Trophoblast cell (in vitro differentiated cells and primary cell): ENCODE results near the gene FREM1.
A peak's percentile ranks its signal among the peaks of the same experiment; 100 is the strongest.

Experiments
- DNase-seq, 2 donors: peaks; one replicate each; pipeline ENCODE4 v3.0.0-alpha.2; 2016
- H2AFZ ChIP-seq: 2 replicates; pipeline ENCODE4 v1.6.1; 2013; ENCODE audit warnings: low read length, moderate library complexity, mild to moderate bottlenecking; ENCODE audit not compliant: insufficient read depth, poor library complexity
- H2AK5ac ChIP-seq: 2 replicates; pipeline ENCODE4 v1.6.1; 2013; ENCODE audit warnings: mild to moderate bottlenecking, low read length
- H2BK120ac ChIP-seq: 2 replicates; pipeline ENCODE4 v1.6.1; 2013; ENCODE audit warnings: low read length, mild to moderate bottlenecking, moderate library complexity; ENCODE audit not compliant: insufficient read depth, poor library complexity
- H2BK12ac ChIP-seq: 2 replicates; pipeline ENCODE4 v1.6.1; 2013; ENCODE audit warnings: mild to moderate bottlenecking, low read length, moderate library complexity
- H2BK5ac ChIP-seq: 2 replicates; pipeline ENCODE4 v1.6.1; 2013; ENCODE audit warnings: low read length, low read depth, moderate library complexity, mild to moderate bottlenecking; ENCODE audit not compliant: poor library complexity
- H3K14ac ChIP-seq: 2 replicates; pipeline ENCODE4 v1.6.1; 2013; ENCODE audit warnings: mild to moderate bottlenecking, low read length
- H3K18ac ChIP-seq: 2 replicates; pipeline ENCODE4 v1.6.1; 2013; ENCODE audit warnings: mild to moderate bottlenecking, low read length
- H3K23ac ChIP-seq: 2 replicates; pipeline ENCODE4 v1.6.1; 2013; ENCODE audit warnings: low read length
- H3K27ac ChIP-seq: 2 replicates; pipeline ENCODE4 v1.5.1; 2013; ENCODE audit warnings: low read depth, mild to moderate bottlenecking, inconsistent platforms, low read length, moderate library complexity
- H3K27me3 ChIP-seq: 2 replicates; pipeline ENCODE4 v1.6.1; 2013; ENCODE audit warnings: inconsistent platforms, mild to moderate bottlenecking, low read length, moderate library complexity; ENCODE audit not compliant: insufficient read depth
- H3K36me3 ChIP-seq, 2 experiments: 1 replicate in 1 of 2; 2 replicates in 1 of 2; pipeline ENCODE4 v1.6.1; 2013; ENCODE audit warnings: low read length in 2 of 2, mild to moderate bottlenecking in 2 of 2, moderate library complexity in 1 of 2; ENCODE audit not compliant: insufficient read depth in 2 of 2, control insufficient read depth in 1 of 2
- H3K4ac ChIP-seq: 2 replicates; pipeline ENCODE4 v1.6.1; 2013; ENCODE audit warnings: low read depth, mild to moderate bottlenecking, low read length, moderate library complexity
- H3K4me1 ChIP-seq, 2 experiments: 1 replicate in 1 of 2; 2 replicates in 1 of 2; pipeline ENCODE4 v1.6.1; 2013; ENCODE audit warnings: low read length in 2 of 2, mild to moderate bottlenecking in 2 of 2, moderate library complexity in 1 of 2; ENCODE audit not compliant: insufficient read depth in 2 of 2, control insufficient read depth in 1 of 2
- H3K4me2 ChIP-seq: 2 replicates; pipeline ENCODE4 v1.6.1; 2013; ENCODE audit warnings: inconsistent platforms, mild to moderate bottlenecking, low read length, moderate library complexity
- H3K4me3 ChIP-seq: 2 replicates; pipeline ENCODE4 v1.5.1; 2013; ENCODE audit warnings: mild to moderate bottlenecking, low read depth, low read length, inconsistent platforms
- H3K79me1 ChIP-seq: one replicate; pipeline ENCODE4 v1.6.1; 2013; ENCODE audit warnings: low read length
- H3K79me2 ChIP-seq: 2 replicates; pipeline ENCODE4 v1.6.1; 2013; ENCODE audit warnings: low read length, mild to moderate bottlenecking; ENCODE audit not compliant: control insufficient read depth, insufficient read depth, poor library complexity
- H3K9ac ChIP-seq: 2 replicates; pipeline ENCODE4 v1.6.1; 2013; ENCODE audit warnings: mild to moderate bottlenecking, low read length
- H3K9me3 ChIP-seq: 2 replicates; pipeline ENCODE4 v1.6.1; 2013; ENCODE audit warnings: low read depth, mild to moderate bottlenecking, control low read depth, inconsistent platforms, low read length; ENCODE audit not compliant: insufficient read depth
- H4K12ac ChIP-seq: 2 replicates; pipeline ENCODE4 v1.6.1; 2013; ENCODE audit warnings: low read depth, mild to moderate bottlenecking, low read length, moderate library complexity
- H4K8ac ChIP-seq: 2 replicates; pipeline ENCODE4 v1.6.1; 2013; ENCODE audit warnings: low read depth, mild to moderate bottlenecking, low read length, moderate library complexity
- H4K91ac ChIP-seq: one replicate; pipeline ENCODE4 v1.6.1; 2013; ENCODE audit warnings: low read depth, mild to moderate bottlenecking, low read length, moderate library complexity
- WGBS: extraction: QIAGEN DNeasy Blood & Tissue Kit; methylation state at CpG from one replicate; pipeline ENCODE4 v1.1.7; 2013; ENCODE audit warnings: missing lambda C conversion rate; ENCODE audit not compliant: insufficient read length, insufficient coverage; ENCODE audit errors: extremely low coverage; 5-methylcytosine and 5-hydroxymethylcytosine counted together

FREM1 gene

DNA sequence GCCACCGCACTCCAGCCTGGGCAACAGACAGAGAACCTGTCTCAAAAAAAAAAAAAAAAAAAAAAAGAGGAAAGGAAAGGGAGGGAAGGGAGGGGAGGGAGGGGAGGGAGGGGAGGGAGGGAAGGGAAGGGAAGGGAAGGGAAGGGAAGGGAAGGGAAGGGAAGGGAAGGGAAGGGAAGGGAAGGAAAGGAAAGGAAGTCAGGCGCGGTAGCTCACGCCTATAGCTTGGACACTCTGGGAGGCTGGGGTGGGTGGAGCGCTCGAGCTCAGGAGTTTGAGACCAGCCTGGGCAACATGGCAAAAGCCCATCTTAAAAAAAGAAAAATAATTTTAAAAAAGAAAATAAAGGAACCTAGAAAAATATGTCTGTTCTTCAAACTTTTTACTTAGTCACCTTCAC lies 131.7 kb downstream of the FREM1 start:
- Histone ChIP-seq H3K9ac (no peak overlapping the region), H3K27me3 (no peaks in the 10 kb centered on the region), H4K8ac (no peak overlapping the region), H3K9me3 (no peaks in the 10 kb centered on the region), H3K4me2 (no peak overlapping the region), H3K27ac (no peak overlapping the region), H3K4me1 (no peaks in the 10 kb centered on the region), H2BK5ac (no peak overlapping the region), H2AFZ (no peak overlapping the region), H3K79me1 (no peaks in the 10 kb centered on the region), H3K18ac (no peak overlapping the region), H3K23ac (no peak overlapping the region), H2BK12ac (no peak overlapping the region), H3K79me2 (no peaks in the 10 kb centered on the region), H4K12ac (no peak overlapping the region), H3K4me3 (no peak overlapping the region), H3K4ac (no peak overlapping the region), H3K36me3 (peaks cover 8 to 14% of the 10 kb centered on the region in 2 experiments), H4K91ac (no peak overlapping the region), H3K14ac (no peak overlapping the region), H2BK120ac (no peak overlapping the region), H2AK5ac (no peak overlapping the region)
- 100% methylated on average over 2 of the region's 6 CpGs for WGBS
- DNase-seq, result no peak

DNA sequence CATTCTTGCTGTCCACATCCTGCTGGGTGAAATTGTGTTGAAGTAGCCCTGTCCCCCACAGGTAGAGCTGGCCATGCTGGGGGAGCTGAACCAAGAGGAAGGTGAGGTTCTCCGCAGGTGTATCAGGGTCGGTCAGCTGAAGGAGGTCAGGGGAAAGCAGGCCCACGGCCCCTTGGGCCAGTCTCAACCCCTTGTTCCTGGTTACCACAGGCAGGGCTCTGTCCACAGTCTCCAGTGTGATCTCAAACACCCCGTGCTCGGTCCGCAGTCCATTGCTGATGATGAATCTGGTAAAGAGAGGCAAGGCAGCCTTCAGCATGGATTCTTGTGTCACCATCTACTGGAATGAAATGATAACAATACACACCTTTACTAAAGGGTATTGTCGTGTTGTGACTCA lies 134.3 kb downstream of the FREM1 start:
- Histone ChIP-seq H2AFZ (no peak overlapping the region), H3K9me3 (no peaks in the 10 kb centered on the region), H2BK5ac (no peak overlapping the region), H3K79me2 (no peaks in the 10 kb centered on the region), H2BK120ac (no peak overlapping the region), H3K27ac (no peak overlapping the region), H3K4me1 (no peaks in the 10 kb centered on the region), H3K4ac (no peak overlapping the region), H3K27me3 (no peaks in the 10 kb centered on the region), H3K18ac (no peak overlapping the region), H3K9ac (no peak overlapping the region), H4K12ac (no peak overlapping the region), H4K8ac (no peak overlapping the region), H2BK12ac (no peak overlapping the region), H3K14ac (no peak overlapping the region), H3K4me2 (no peak overlapping the region), H3K23ac (no peak overlapping the region), H3K4me3 (no peak overlapping the region), H3K79me1 (no peaks in the 10 kb centered on the region), H4K91ac (no peak overlapping the region), H2AK5ac (no peak overlapping the region), H3K36me3 (peaks cover 4 to 11% of the 10 kb centered on the region in 2 experiments)
- no peak for DNase-seq
- no CpG with 5 or more reads among the region's 7 CpGs for WGBS

DNA sequence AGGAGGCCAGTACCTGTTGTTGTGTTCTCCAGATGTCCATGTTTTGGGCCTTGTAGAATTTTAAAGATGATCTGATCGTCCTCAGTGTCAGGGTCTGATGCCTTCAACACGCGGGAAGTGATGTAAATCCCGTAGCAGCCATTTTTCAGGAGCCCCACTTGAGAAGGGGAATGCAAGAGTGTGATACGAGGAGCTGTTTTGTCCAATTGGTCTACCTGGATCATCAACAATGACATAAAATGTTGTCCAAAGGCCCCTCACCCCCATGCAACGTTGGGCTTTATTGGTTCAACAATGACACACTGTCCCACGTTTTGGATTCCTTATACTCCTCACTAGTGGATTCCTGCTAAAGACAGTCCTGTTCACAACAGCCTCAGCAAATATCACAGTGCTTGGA lies 139.6 kb downstream of the FREM1 start:
- Histone ChIP-seq H4K8ac (no peak overlapping the region), H3K36me3 (peaks cover 3 to 6% of the 10 kb centered on the region in 2 experiments), H4K12ac (no peak overlapping the region), H3K4ac (no peak overlapping the region), H3K4me3 (no peak overlapping the region), H3K9ac (no peak overlapping the region), H3K79me1 (no peaks in the 10 kb centered on the region), H3K23ac (no peak overlapping the region), H4K91ac (no peak overlapping the region), H2AFZ (no peak overlapping the region), H3K4me1 (no peaks in the 10 kb centered on the region), H2AK5ac (no peak overlapping the region), H3K18ac (no peak overlapping the region), H3K9me3 (no peaks in the 10 kb centered on the region), H3K27me3 (no peaks in the 10 kb centered on the region), H3K79me2 (no peaks in the 10 kb centered on the region), H3K14ac (no peak overlapping the region), H3K27ac (no peak overlapping the region), H2BK5ac (no peak overlapping the region), H2BK12ac (no peak overlapping the region), H3K4me2 (no peak overlapping the region), H2BK120ac (no peak overlapping the region)
- DNase-seq, result no peak
- WGBS, result no CpG with 5 or more reads among the region's 7 CpGs

DNA sequence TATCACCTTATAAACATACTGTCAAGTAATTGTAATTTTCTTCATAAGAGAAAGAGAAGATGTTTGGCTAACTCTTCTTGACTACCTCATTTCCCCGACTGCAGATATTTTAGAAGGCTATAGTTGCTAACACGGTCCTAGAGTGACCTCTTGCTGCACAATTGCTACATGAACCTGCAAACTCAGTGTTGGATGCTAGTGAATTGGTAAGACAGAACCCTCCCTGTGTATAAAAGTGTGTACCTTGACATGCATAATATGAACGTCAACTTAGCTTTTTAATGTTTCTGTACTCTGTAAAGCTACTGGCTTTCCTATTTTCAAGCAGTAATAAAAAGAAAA lies 141.0 kb downstream of the FREM1 start:
- peaks cover 2 to 6% of the 10 kb centered on the region in 2 experiments for H3K36me3 ChIP-seq
- no peaks in the 10 kb centered on the region for H3K79me1 ChIP-seq
- H3K4ac ChIP-seq, result no peak overlapping the region
- H2AK5ac ChIP-seq, result no peak overlapping the region
- H4K8ac ChIP-seq, result no peak overlapping the region
- no peak overlapping the region for H4K91ac ChIP-seq
- no peaks in the 10 kb centered on the region for H3K9me3 ChIP-seq
- H4K12ac ChIP-seq, result no peak overlapping the region
- no peak overlapping the region for H2BK120ac ChIP-seq
- no CpG with 5 or more reads among the region's 3 CpGs for WGBS
- H3K9ac ChIP-seq, result no peak overlapping the region
- no peak overlapping the region for H3K14ac ChIP-seq
- H3K27ac ChIP-seq, result no peak overlapping the region
- H2AFZ ChIP-seq, result no peak overlapping the region
- H3K79me2 ChIP-seq, result no peaks in the 10 kb centered on the region
- H2BK12ac ChIP-seq, result no peak overlapping the region
- H3K18ac ChIP-seq, result no peak overlapping the region
- no peak overlapping the region for H3K4me2 ChIP-seq
- no peak overlapping the region for H2BK5ac ChIP-seq
- DNase-seq, result peak; percentile 16 to 63
- no peaks in the 10 kb centered on the region for H3K4me1 ChIP-seq
- no peak overlapping the region for H3K4me3 ChIP-seq
- H3K27me3 ChIP-seq, result no peaks in the 10 kb centered on the region
- no peak overlapping the region for H3K23ac ChIP-seq
